Lower leg skin (tissue), 4 donors: ENCODE data around the gene NINJ2. TPM values are rescaled to one million over a fixed set of nuclear protein-coding genes. Genes with fewer than 3 reads are reported as not detected.
"Not testable (repeated sequence)": the region's sequence is repeated elsewhere in the genome, so short reads cannot be mapped to it uniquely, and the experiment has no call there.

Source experiments
- DNase-seq, 2 donors: peaks; one replicate each; pipeline ENCODE4 v3.0.0-alpha.2; 2019; ENCODE audit warnings: low spot score in 2 of 2
- H3K4me3 ChIP-seq: fragments of 200-600 bp; sonication (generic); 2 replicates; pipeline ENCODE4 v1.5.1; 2017; ENCODE audit warnings: mild to moderate bottlenecking, low read depth; ENCODE audit not compliant: poor library complexity, severe bottlenecking
- POLR2A ChIP-seq, 2 donors: fragments of 450-650 bp; IDR thresholded peaks; one replicate each; pipeline ENCODE4 v1.6.1; 2016 to 2017; ENCODE audit warnings: antibody characterized with exemption in 2 of 2, mild to moderate bottlenecking in 1 of 2, moderate library complexity in 1 of 2
- WGBS, 2 donors: methylation state at CpG; one replicate each; pipeline ENCODE4 v1.1.5; 2018; 5-methylcytosine and 5-hydroxymethylcytosine counted together
- intact Hi-C: fragments of 100-400 bp; cut with DNase I; formaldehyde crosslinking; loops from one replicate; pipeline ENCODE4 v1.15.0; 2023; ENCODE audit warnings: low total_unique reads
- total RNA-seq, 4 donors: library from RNA; depleted of rRNA; stranded (reverse); fragments of >200 nt; gene quantifications; one replicate each; pipeline ENCODE4 v1.1.0, GENCODE V29; 2016
- TF ChIP-seq, protein P1 (sequence below), 3 donors: fragments of 450-650 bp; IDR thresholded peaks; one replicate each; pipeline ENCODE4 v1.5.1; 2016; ENCODE audit warnings: antibody characterized with exemption in 3 of 3, mild to moderate bottlenecking in 3 of 3, moderate library complexity in 2 of 3

Gene NINJ2
- total RNA-seq, 4 donors from 2014 or later: 4.5 to 30.8 (median 11.5) TPM

DNA sequence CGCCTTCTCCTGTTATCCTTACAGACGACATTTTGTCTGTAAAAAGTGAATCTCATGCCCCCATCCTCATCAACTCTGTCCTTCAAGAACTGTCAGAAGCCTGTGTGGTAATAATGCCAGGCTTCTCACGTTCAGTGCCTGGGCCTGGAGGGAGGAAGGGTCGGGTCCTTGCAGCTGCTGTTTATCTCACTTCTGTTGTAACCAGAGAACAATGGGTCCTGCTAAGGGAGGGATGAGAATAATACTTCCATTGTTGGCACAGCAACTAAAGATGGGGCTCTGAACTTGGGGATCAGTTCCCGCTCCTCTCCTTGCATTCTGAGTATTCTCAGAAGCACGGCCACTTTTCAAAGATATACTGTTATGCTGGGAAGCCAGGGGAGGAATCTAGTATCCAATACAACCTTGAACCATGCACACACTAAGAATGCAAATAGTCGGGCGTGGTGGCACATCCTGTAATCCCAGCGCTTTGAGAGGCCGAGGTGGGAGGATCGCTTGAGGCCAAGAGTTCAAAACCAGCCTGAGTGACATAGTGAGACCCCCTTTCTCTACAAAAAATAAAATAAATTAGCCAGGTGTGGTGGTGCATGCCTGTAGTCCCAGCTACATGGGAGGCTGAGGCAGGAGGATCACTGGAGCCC lies 38.8 kb upstream of the NINJ2 start:
- intact Hi-C loops: no loop called here
- no peak overlapping the region for H3K4me3 ChIP-seq
- DNase-seq: no peak
- no peak for TF ChIP-seq POLR2A (IDR thresholded peaks at IDR 0.05)
- TF ChIP-seq, protein P1, sequence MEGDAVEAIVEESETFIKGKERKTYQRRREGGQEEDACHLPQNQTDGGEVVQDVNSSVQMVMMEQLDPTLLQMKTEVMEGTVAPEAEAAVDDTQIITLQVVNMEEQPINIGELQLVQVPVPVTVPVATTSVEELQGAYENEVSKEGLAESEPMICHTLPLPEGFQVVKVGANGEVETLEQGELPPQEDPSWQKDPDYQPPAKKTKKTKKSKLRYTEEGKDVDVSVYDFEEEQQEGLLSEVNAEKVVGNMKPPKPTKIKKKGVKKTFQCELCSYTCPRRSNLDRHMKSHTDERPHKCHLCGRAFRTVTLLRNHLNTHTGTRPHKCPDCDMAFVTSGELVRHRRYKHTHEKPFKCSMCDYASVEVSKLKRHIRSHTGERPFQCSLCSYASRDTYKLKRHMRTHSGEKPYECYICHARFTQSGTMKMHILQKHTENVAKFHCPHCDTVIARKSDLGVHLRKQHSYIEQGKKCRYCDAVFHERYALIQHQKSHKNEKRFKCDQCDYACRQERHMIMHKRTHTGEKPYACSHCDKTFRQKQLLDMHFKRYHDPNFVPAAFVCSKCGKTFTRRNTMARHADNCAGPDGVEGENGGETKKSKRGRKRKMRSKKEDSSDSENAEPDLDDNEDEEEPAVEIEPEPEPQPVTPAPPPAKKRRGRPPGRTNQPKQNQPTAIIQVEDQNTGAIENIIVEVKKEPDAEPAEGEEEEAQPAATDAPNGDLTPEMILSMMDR (IDR thresholded peaks at IDR 0.05): no peak
- WGBS, 2 donors: 80 to 88% methylated on average over 11 of the region's 11 CpGs

DNA sequence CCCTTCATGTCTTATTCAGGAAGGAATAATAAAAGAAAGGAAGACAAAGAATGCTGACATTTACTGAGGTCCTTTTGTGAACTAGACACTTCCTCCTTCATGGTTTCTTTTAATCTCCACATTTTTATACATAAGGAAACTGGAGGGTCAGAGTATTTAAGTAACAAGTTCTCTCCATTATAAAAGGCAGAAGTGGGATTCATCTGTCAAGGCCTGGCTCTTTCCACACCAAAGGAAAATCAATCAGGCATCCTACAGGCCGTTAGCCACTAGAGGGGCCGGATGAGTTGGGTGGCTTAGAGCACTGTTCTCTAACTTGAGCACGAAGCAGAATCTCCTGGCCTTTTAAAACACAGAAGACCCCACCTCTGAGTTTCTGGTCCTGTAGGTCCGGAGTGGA lies 36.8 kb upstream of the NINJ2 start:
- intact Hi-C loops: no loop called here
- no peak for DNase-seq
- no peak for TF ChIP-seq POLR2A (IDR thresholded peaks at IDR 0.05)
- TF ChIP-seq, protein P1 (IDR thresholded peaks at IDR 0.05): no peak
- H3K4me3 ChIP-seq: no peak overlapping the region
- WGBS, 2 donors: 76 to 83% methylated on average over 4 of the region's 4 CpGs

DNA sequence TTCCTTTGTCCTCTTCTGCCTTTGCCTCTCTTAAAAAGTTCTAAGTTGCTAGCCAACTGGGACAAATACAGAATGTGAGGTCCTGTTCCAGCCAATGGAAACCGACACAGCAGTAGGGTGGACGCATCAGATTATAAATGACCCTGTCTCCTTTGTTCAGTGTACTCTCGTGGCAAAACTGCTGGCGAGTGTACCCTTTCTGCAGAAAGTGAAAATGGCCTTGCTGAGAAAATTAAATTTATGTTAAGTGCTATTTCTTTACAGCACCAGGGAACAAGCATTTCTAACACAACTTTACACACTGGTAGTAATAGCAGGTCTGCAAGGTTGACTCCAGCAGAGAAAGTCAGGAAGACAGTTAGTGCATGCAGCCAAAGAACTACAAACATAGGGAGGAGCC lies 35.0 kb upstream of the NINJ2 start:
- DNase-seq, H3K4me3 ChIP-seq, intact Hi-C loops: not testable (repeated sequence)
- WGBS, 2 donors: 91 to 94% methylated on average over 4 of the region's 4 CpGs

DNA sequence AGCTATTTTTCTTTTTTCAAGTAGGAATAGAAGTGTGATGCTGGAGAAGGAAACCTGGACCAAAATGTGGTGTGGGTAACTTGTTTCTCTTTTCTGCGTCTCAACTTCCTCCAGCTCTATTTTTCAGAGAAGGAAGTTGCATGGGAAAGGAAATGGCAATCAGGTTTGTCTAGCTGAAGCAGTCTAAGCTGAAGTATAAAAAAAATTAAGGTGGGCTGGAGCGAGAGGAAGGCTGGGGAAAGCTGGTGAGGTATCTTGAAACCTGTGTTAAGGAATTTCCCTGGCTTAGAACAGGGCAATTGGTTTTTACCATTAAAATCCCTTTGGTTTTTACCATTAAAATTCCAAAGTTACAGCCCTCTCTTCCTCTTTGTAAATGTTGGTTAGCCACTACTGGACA lies 34.2 kb upstream of the NINJ2 start:
- TF ChIP-seq, protein P1 (IDR thresholded peaks at IDR 0.05): no peak
- TF ChIP-seq POLR2A (IDR thresholded peaks at IDR 0.05): no peak
- no peak for DNase-seq
- no peak overlapping the region for H3K4me3 ChIP-seq
- 71 to 76% methylated on average over 2 of the region's 2 CpGs for WGBS, 2 donors
- intact Hi-C loops: no loop called here

DNA sequence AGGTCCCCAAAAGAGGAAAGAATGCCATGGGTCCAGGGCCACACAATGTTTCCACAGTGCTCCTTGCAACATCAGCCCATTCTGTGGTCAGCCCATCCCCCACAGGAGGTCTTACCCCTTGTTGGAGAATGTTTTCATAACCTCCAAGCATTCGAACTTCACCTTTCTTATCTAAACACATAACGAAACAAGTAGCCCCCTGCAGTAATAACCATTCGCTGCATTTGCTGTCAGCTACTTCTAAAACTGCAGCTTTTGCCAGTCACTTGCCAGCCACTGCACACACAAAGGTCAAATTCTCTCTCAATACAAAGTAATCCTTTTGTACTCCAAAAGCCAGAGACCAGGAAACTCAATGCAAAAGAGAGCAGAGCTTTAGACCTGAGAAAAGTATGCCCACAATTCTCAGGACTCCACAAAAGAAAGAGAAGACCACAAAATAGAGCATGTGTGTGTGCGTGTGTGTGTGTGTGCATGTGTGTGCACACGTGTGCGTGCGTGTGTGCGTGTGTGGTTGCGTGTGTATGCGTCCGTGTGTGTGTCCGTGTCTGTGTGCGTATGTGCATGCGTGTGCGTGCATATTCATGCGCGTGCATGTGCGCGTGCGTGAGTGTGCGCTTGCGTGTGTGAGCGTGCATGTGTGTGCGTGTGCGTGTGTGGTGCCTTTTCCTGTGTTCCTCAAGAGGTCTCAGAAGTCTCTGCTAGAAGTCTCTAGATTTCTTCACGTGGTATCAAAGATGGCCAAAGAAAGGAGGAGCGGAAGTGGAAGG lies 31.7 kb upstream of the NINJ2 start:
- no peak for DNase-seq
- 87 to 94% methylated on average over 27 of the region's 27 CpGs for whole genome bisulfite sequencing, 2 donors
- intact Hi-C loops: no loop called here
- no peak overlapping the region for H3K4me3 ChIP-seq
- TF ChIP-seq POLR2A (IDR thresholded peaks at IDR 0.05): no peak
- TF ChIP-seq, protein P1 (IDR thresholded peaks at IDR 0.05): no peak

DNA sequence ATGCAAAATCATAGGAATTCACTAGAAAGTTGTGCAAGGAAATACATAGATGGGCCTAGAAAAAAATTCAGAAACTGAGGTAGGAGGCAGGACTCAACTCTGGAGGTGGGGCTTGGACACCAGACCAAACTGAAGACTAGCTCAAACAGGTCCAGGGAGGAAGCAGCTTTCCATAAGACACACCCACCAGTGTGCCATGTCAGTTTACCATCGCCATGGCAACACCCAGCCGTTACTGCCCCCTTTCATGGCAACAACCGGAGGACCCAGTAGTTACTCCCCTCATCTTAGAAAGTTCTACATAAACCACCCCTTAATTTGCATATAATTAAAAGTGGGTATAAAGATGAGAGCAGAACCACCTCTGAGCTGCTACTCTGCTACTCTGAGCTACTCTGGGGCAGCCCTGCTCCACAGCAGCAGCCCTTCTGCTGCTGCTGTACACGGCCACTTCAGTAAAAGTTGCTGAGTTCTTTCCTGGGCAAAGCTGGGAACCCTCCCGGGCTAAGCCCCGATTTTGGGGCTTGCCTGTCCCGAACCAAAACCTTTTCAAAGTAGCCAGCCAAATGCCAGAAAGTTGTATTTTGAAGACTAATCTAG lies 30.8 kb upstream of the NINJ2 start:
- intact Hi-C loops: no loop called here
- no peak for DNase-seq
- WGBS, 2 donors: 85 to 87% methylated on average over 7 of the region's 7 CpGs
- no peak overlapping the region for H3K4me3 ChIP-seq
- TF ChIP-seq POLR2A (IDR thresholded peaks at IDR 0.05): no peak
- TF ChIP-seq, protein P1 (IDR thresholded peaks at IDR 0.05): no peak
